Measurements from ENCODE around the gene CABLES1.
"Not testable (repeated sequence)": the region's sequence is repeated elsewhere in the genome, so short reads cannot be mapped to it uniquely, and the experiment has no call there.

CABLES1 gene

DNA sequence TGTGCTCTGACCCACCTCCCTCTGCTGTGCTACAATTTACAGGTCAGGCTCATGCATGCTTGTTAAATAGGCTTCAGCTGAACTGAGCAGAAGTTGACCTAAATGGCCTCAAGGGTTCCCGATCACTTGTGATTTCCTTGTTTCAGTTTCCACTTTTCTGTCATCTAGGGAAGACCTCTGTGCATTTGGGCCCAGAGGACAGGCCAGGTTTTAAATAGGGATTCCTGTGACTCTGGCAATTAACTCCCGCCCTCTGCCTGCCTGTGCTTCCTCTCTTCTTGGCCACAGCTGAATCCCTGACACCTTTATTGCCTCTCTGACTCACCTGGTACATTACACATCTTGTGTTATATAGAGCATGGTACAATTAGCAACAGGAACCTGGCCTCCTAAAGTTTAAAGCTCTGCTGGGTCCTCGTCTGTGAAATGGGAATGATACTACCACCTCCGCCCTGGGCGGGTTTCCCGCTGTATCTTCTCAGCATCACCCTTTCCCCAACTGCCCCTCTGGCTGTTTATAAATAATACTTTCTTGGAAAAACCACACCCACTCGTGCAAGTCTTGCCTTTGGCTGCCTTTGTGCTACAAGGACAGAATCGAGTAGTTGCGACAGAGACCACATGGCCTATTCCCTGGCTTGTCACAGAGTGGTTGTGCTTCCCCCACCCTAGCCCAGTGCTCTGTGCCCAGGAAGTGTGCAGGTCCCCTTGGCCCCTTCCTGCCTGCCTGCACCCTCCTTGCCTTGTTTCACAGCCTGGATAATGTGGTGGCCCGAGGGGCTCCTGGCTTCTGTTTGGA is 7.9 kb downstream of the CABLES1 start:
- peak; percentile 99 for DNase-seq

DNA sequence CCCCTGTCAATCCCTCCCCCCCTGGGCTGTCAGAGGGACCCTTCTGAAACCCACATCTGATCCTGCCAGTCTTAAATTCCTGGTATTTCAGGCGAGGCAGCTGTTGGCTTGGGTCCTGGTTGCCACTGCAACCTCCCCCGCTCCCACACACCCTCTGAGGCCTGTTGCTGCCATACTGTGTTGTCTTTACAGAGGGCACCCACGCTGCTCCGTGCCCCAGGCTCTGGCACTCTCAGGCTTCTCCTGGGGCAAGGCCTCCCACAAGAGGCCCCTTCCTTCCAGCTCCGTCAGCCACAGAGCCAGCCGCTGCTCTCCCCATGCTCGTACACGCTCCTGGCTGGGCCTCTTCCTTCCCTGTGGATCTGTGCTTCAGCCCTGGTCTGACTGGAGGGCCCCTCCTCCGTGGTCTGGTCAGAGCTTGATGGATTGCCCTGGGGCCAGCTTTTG is 8.6 kb downstream of the CABLES1 start:
- DNase-seq, result peak; percentile 96

DNA sequence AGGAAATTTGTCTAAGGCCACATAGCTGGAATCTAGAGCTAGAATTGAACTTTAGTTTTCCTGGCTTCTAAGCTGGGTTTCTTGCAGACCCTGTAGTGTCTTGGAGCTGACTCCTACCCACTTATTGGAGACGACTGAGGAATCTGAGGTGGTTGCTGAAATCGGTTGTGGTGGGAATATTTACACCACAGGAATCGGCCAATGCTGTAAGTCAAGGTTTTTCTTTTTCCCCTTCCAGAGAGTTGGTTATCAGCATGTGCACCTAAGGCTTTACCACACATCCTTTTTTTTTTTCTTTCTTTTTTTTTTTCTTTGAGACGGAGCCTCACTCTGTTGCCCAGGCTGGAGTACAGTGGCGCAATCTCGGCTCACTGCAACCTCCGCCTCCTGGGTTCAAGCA is 9.4 kb downstream of the CABLES1 start:
- DNase-seq, result peak; percentile 60

GRCh38 chr18:23145621-23146020 is 10.3 kb downstream of the CABLES1 start:
- no peak for DNase-seq

DNA sequence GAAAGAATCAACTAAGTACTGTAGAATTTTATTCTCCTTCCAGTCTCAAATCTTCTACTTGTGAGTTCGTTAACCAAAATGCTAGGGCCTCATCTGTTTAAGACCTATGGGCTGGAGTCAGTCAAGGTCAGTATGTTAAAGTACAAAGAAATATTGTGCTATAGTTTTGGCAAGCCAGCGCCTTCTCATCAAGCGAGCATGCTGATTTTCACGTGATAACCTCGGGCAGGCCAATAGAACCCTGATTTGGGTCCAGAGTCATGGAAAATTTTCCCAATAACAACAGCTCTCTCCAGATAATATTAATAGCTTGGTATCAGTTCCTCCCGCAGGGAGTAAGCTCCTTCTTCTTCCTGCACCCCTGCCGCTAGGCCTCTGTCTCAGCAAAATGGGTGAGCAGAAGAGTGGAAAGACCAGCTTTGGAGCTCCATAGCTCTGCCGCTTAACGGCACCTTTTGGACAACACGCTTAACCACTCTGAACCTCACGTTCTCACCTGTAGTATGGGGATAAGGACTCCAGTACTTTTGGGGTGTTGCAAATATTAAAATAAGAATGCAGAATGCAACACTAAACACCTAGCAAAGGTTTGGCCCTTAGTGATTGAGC is 11.7 kb downstream of the CABLES1 start:
- DNase-seq, result no peak

DNA sequence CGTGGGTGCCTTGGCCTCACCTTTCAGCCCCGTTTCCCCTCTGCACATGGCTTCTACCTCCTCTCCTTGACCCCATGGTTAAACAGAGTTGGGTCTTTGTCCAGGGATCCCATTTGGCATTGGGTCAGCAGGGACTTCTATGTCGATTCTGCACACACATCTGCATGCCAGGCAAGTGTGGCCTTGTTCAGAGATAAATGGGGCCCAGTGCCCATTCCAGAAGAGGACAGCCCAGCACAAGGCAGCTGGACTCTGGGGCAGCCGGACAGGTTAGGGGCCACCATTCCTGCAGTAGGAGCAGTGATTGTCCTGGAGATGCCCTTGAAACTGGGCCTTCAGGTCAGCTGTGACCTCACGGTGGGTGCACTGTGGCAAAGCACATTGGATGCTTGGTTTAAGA is 13.1 kb downstream of the CABLES1 start:
- DNase-seq, result no peak

GRCh38 chr18:23149570-23149969 is 14.3 kb downstream of the CABLES1 start:
- no peak for DNase-seq

DNA sequence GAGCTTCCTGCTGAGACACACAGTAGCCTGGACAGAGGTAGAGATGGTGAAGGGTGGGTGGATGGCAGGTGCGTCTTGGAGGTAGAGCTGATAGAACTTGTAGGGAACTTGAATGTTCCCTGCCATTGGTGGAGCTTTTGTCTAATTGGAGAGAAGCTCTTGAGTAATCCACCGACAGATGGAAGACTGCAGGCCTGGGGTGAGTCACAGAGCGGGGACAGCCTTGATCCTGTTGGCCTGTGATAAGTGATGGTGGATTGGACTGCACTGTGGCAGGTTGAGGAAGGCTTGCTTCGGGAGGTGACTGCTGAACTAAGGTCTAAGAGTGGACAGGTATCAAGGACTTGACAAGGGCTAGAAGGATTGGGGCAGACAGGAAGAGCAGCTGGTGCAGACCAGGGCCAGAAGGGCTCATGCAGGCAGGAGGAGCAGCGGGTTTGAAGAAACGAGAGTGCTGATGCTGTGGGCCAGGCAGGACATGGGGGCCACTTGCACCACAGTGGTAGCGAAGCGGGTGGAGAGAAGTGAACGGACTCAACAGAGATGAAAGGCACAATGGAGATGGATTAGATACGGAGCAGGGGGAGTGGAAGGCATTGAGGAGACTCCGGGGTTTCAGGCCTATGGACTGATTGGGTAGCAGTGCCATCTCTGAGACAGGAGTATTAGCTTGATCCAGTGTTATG is 16.3 kb downstream of the CABLES1 start:
- no peak for DNase-seq

DNA sequence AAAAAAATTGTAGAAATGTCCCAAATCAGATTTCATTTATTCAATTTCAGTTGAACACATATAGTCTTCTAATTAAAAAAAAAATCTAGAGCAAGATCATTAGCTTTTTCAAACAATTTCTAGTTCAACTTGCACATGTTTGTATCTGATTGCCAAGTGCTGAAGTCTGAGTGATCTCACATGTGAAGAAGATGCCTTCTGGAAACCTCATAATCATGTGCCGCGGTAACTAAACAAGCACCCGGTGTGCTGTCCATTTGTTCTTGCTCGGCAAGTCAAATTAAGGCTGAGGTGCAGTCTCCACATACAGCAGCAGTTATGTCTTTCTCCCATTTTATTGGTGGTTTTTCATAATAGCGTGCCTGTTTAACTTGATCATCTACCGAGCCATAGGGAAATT is 18.7 kb downstream of the CABLES1 start:
- no peak for DNase-seq

- DNase-seq, result no peak
These were observed 19.7 kb downstream of the CABLES1 start for GRCh38 chr18:23154823-23155500.

DNA sequence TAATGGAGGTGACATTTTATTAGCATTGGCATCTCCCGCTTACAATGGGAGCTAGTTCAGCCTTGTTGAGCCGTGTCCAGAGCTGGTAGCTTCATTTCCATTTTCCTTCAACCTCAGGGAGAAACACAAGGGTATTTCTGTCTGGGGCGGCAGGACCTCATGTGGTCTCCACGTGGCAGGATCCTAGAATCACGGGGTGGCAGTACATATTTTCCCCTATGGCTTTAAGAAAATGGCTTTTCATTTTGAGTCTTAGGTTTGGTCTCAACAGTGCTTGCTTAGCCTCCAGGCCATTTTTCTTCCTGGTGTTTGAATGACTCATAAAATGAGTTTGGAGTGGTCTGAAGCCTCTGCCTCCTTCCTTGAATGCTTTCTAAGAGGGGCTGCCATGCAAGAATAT is 20.3 kb downstream of the CABLES1 start:
- DNase-seq, result no peak

- DNase-seq, result no peak
These were observed 20.8 kb downstream of the CABLES1 start for GRCh38 chr18:23156134-23156533.

DNA sequence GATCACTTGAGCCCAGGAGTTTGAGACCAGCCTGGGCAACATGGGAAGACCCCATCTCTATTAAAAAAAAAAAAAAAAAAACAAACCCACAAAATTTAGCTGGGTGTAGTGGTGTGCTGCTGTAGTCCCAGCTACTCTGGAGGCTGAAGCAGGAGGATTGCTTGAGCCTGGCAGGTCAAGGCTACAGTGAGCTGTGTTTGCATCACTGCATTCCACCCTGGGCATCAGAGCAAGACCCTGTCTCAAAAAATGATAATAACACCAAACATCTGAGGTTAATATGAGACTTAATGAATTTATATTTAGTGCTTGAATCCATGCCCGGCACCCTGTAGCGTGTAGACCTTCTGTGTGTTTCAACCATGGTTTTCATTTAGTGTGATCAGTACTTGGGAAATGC is 22.8 kb downstream of the CABLES1 start:
- DNase-seq, result no peak

- not testable (repeated sequence) for DNase-seq
These were observed 23.6 kb downstream of the CABLES1 start for GRCh38 chr18:23158884-23159283.

GRCh38 chr18:23159344-23159743 is 24.1 kb downstream of the CABLES1 start:
- DNase-seq, result no peak

DNA sequence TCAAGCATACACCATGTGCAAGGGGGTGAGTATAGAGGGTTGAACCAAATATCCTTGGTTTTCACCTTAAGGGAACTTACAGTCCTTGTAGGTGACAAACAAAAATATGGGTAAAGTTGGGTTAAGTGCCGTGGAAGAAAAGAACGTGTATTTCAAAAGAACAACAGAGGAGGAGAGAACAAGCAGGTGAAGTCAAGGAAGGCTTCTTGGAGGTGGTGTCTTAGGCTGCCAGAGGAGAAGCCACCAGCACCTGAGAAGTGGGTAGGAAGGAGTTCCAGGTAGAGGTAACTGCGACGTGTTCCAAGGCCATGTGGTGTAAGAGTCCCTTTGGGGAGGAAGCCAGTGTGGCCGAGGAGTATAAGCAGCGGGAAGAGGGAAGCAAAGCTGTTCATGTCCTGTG is 27.2 kb downstream of the CABLES1 start:
- no peak for DNase-seq

GRCh38 chr18:23163786-23164533 is 28.7 kb downstream of the CABLES1 start:
- no peak for DNase-seq

- no peak for DNase-seq
These were observed 30.2 kb downstream of the CABLES1 start for GRCh38 chr18:23165271-23166068.

DNA sequence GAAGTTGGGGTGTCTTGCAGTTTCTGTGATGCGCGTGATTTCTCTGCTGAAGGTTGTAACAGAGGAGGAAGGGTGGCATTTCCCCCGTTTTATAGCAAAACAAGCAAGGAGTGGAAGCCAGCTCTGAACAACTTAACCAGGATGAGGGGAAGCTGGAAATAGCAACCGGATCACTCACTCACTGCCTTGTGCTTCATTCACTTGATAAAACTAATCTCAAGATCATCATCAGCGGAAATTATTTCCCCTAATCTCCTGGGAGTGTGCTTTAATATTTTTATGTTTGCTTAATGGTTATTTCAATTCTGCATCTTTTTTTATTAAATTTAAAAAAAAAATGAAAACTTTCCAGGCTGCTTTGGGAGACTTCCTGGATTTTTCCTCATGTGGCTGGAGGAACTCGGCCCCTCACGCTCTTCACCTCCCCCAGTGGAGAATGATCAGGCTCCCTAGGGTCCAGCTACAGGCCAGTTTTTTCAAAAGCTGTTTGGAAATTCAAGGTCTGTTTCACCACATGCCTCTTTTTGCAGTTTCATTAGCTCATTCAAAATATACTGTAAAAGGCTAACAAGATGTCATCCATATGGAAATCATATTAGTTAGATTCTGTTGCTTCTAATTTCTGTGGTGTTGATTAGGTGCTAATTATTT is 31.7 kb downstream of the CABLES1 start:
- no peak for DNase-seq

DNA sequence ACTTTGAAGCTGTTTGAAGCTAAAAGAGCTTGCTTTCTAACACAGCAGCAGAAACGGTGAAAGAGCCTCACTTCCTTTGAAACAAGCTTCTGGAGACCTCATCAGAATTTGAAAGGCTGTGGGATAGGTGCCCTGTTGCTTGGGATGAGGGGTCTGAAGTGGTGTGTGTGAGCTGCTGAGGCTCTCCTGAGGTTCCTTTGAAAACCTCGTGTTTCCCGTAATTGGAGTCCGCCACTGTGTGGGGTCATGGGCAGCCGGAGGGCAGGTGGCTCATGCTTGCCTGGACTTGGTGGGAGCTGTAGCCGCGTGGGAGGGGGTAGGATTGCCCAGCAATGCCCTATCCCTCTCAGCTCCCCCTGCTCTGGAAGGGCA is 34.4 kb downstream of the CABLES1 start:
- DNase-seq, result no peak

- DNase-seq, result no peak
These were observed 34.9 kb downstream of the CABLES1 start for GRCh38 chr18:23170137-23170536.

All from GF-D8 (cell line).